Fibroblast of the conjunctiva (primary cell): ENCODE measurements around the gene KRTAP10-8.
"Not testable (repeated sequence)": the region's sequence is repeated elsewhere in the genome, so short reads cannot be mapped to it uniquely, and the experiment has no call there.

Experiments
- DNase-seq: peaks from one replicate; pipeline ENCODE4 v3.0.0-alpha.2; 2010; ENCODE audit warnings: low read depth

Gene KRTAP10-8

DNA sequence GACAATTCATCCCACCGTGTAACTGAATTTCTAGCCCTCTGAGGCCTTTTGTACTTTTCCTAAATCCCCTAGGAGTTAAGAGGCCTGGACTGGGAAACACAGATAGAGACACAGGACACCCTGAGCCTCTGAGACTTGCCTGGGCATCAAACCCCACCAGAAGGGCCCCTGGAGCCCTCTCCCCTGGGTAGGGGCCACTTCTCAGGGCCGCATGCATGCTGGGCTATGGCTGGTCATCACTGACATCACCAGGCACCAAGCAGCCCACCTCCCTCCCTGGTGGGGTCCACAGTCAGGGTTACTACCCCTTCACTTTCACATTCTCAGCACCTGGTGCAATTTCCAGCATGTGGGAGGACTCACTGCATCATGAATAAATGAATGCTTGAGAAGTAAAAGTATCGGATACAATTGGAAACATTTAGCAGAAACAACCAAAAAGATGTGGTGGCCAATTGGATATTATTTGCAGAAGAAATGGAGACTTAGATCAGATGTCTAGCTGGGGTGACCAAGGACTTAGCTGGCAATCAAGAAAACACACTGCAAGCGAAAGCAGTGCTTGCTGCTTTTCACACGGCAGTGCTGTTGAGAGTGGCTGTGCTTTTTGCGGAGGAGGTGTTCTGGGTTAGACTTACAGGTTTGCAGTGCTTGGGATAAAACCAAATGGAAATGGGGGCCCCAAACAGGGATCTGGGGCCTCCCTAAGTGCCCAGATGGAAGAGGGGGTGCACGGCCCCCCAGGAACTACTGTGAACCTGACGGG lies 12.4 kb upstream of the KRTAP10-8 start:
- no peak for DNase-seq

DNA sequence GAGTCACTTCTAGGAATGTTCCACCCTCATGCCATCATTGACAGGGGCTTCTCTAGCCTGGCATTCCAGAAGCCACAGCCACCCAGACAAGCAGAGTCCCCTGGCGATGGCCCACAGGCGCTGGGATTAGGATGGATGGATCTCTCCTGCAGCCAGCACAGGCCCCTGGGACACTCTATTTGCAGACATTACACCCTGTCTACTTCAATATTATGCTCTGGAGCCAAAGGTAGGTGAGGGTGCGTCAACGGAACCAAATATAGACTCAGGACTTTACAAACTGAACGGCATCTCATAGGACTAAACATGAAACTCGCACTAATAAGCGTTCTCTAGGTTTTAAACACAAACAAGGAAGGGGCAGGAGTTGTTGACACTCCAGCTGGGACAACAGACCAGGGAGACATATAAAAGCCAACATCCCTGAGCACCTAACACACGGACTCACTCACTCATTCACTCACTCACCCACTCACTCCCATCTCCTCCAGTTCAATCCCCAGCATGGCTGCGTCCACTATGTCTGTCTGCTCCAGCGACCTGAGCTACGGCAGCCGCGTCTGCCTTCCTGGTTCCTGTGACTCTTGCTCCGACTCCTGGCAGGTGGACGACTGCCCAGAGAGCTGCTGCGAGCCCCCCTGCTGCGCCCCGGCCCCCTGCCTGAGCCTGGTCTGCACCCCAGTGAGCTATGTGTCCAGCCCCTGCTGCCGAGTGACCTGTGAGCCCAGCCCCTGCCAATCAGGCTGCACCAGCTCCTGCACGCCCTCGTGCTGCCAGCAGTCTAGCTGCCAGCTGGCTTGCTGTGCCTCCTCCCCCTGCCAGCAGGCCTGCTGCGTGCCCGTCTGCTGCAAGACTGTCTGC lies 11.5 kb upstream of the KRTAP10-8 start, which contains the start of gene KRTAP10-7:
Gene KRTAP10-7 (plus strand): TSS at position 480 of the 861 bp plus-strand sequence. CDS start 25 bp downstream, at position 505.
- not testable (repeated sequence) for DNase-seq

DNA sequence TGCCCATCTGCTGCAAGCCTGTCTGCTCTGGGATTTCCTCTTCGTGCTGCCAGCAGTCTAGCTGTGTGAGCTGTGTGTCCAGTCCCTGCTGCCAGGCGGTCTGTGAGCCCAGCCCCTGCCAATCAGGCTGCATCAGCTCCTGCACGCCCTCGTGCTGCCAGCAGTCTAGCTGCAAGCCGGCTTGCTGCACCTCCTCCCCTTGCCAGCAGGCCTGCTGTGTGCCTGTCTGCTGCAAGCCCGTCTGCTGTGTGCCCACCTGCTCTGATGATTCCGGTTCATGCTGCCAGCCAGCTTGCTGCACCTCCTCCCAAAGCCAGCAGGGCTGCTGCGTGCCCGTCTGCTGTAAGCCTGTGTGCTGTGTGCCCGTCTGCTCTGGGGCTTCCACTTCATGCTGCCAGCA lies 10.8 kb upstream of the KRTAP10-8 start:
- not testable (repeated sequence) for DNase-seq

GRCh38 chr21:44601596-44602462 lies 10.1 kb upstream of the KRTAP10-8 start:
- DNase-seq = no peak

DNA sequence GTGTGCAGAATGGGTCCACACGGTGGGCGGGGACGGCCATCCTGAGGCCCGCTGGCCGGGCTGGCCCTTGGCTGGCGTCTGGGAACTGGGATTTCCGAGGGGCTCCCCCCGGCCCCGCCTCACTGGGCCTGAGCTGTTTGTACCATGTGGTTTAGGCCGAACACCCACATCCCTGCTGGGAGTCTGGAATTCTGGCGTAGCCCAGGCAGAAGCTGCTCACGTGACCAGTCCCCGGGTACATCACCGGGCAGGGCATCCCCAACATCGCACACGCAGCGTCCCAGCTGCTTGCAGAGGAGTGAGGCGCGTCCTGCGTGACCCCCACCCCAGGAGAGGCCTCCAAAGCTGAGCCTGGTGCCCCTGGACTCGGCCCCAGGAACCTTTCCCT lies 9.4 kb upstream of the KRTAP10-8 start:
- no peak for DNase-seq

DNA sequence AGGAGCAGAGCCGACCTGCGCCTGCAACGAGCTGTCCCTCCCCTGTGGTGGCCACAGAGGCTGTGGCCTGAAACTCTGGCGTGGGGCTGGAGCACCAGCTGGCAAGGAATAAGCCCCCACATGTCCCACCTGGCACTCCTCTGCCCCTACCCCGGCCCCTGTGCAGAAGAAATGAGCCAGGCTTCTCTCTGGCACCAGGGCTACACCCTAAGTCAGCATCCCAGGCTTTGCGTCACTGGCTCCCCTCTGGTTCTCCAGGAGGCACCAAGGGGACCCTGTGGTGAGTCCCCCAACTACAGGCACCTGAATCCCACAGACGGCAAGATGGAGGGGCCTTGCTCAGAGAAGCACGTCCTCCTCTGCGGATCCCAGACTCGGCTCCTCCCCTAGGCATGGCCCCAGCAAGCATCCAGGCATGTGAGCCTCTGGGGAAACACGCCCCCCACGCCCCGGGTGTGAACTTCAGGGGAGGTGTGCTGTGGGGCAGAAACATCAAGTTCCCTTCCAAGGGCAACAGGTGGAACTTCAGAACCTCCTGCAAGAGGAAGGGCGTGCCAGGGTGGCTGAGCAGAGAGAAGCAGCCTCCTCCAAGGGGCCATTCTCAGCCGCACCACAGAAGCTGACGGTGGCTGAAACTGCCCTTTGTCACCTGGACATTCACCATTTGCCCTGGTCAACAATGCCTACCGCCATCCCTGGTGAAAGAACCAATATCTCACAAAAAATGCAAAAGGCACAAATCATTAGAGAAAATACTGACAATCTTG lies 8.6 kb upstream of the KRTAP10-8 start:
- no peak for DNase-seq

DNA sequence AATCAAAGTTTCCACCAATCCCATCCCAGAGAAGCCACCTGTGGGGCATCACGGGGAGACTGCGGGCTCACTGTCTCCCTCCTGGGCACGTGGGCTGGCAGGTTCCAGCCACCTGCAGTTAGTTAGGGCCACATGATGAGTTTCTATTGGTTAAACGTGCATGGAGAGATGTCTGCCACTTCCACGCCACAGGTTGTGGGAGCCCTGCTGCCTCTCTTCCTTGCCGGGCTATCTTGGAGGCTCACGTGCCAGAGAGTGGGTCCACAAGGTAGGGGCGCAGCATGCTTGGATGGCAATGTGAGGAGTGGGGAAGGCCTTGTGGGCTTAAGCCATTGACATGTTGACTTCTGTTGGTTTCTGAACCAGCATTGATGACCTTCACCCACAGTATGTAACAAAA lies 8.0 kb upstream of the KRTAP10-8 start:
- DNase-seq = no peak

DNA sequence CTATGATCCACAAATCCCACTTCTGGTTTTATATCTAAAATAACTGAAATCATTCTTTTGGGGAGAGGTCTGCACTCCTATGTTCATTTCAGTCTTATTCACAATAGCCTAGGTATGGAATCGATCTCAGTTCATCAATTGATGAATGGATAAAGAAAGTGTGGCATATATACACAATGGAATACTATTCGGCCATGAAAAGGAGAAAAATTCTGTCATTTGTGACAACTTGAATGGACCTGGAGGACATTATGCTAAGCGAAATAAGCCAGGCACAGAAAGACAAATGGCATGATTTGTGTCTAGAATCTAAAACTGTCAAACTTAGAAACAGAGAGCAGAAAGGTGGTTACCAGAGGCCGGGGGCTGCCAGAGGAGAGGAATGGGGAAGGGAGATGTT lies 5.4 kb upstream of the KRTAP10-8 start:
- no peak for DNase-seq

DNA sequence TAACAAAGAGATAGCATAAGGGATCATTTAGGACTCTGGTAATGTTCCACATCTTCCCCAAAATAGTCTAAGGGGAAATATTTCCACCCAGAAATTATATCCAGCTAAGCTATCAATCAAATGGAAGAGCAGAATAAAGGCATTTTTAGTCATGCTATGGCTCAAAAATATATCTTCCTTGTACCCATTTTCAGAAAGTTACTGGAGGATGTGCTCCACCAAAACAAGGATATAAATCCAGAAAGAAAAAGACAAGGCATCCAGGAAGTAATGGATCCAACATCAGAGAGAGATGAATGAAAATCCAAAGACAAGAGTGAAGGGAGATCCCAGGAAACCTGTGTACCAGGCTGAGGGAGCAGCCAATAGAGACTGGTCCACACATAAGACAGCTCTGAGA lies 2.7 kb upstream of the KRTAP10-8 start:
- DNase-seq = no peak

GRCh38 chr21:44610157-44610843 lies 1.6 kb upstream of the KRTAP10-8 start:
- not testable (repeated sequence) for DNase-seq

- no peak for DNase-seq
These were observed 328 bp upstream of the KRTAP10-8 start for GRCh38 chr21:44611551-44611950.

GRCh38 chr21:44612669-44613229 lies 870 bp downstream of the KRTAP10-8 start:
- DNase-seq = no peak

- DNase-seq = no peak
These were observed 1.7 kb downstream of the KRTAP10-8 start for GRCh38 chr21:44613386-44614155.

DNA sequence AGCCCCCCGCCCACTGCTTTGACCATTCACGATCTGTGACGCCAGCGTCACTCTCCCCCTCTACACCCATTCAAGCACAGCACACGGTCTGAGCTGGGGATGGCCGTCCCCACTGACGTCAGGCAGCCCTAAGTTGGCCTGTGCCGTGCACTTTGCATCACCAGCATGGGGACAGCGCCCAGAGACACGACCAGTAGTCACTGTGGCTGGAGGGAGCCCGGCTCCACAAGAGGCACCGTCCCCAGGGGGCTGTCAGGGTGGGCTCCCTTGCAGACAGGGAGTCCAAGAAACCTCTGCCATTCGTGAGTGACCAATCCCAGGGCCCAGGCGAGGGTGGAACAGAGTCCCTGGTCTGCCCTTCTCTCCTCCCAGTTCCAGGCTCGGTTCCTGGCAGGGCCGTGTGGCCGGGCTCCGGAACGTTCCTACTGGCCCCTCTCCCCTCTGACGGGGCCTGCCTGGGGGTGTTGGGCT lies 2.3 kb downstream of the KRTAP10-8 start:
- no peak for DNase-seq

DNA sequence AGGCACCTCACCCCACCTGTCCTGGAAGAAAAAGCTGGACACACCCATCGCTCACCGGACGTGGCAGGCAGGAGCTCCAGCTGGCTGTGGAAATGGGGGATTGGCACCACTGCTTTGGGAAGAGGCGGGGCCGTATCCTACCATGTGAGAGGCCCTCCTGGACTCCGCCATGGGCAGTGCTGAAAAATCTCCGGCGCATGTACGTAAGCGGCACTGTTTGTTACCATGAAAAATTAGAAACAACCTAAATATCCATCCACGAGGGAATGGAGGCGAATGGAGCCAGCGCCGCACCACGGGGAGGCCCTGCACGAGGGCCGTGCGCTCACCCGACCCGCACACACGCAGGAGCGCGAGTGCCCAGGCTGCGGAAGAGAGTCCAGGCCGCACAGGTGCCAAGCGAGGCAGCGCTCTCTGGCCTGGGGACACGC lies 3.1 kb downstream of the KRTAP10-8 start:
- no peak for DNase-seq

DNA sequence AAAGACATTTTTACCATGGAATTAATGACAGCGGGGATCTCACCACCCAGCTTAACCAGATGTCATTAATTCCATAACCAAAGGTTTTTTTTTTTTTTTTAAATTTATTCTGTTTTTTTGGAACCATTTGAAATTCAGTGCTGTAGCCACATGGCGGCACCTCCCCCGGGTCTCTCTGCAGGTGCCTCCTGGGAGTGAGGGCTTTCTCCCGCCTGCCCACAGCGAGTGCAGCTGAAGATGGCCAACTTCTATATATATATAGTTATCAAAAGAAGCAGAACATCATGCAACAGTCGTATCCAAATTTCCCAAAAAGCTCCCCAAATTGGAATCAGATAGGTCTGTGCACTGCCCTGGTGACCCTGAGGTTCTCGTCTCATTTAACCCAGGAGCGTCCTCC lies 3.6 kb downstream of the KRTAP10-8 start:
- DNase-seq = no peak

DNA sequence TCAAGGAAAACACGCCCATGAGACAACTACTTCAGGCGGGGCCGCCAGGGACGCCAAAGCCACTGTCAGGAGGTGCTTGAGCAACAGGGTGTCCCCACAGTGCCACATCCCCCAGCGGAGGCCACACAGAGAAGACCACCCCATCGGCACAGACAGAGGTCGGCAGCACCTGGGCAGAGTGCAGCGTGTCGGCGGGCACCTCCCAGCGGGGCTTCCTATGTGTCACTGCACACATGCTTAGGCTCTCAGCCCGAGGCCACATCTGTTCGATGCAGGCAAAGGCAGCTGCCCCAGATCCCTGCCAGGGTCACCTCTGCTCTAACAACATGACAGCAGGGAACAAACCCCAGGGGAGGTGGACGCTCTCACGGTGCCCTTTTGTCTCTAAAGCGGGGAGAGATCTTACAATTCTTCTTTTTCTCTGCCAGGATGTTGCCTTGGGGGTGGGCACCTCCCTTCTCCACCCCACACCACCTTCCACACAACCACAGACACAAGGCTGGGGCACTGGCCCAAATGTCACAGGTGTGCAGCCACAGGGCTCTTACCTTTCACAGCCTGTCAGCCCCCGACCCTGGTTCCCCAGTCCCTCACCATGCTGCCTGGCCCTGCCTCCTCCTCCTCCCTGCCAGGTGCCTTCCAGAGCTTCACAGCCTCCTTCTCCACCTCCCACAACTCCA lies 4.2 kb downstream of the KRTAP10-8 start:
- no peak for DNase-seq

GRCh38 chr21:44616591-44616926 lies 4.7 kb downstream of the KRTAP10-8 start:
- no peak for DNase-seq

- no peak for DNase-seq
These were observed 5.2 kb downstream of the KRTAP10-8 start for GRCh38 chr21:44617071-44617501.
